Endothelial cell of umbilical vein (primary cell): ENCODE data around the gene SLC8A1. TPM values are rescaled to one million over a fixed set of nuclear protein-coding genes. Genes with fewer than 3 reads are reported as not detected.

Experiments
- BruUV-seq: library from RNA; stranded (reverse); fragments of 400-500 nt; replicated peaks from 2 replicates; lab custom pipeline; 2021; lab: Mats Ljungman, UMichigan
- CTCF ChIA-PET: fragments of 300-600, 350-600 bp; sonication (Branson Sonifier 250); formaldehyde crosslinking; loops from one replicate; lab custom pipeline; 2021; ENCODE audit warnings: antibody characterized with exemption, inconsistent platforms; lab: Charles Lee
- POLR2A ChIA-PET: fragments of 300-600, 350-600 bp; sonication (Branson Sonifier 250); formaldehyde crosslinking; loops from one replicate; lab custom pipeline; 2021; ENCODE audit warnings: antibody characterized with exemption, inconsistent platforms; lab: Charles Lee
- DNase-seq: peaks from one replicate; pipeline ENCODE4 v3.0.0-alpha.2; 2011; ENCODE audit warnings: low read depth, low spot score
- FAIRE-seq: peaks from 2 replicates; lab custom pipeline; 2011; peaks lifted over from hg19 to GRCh38; lab: Jason Lieb, UNC
- H2AFZ ChIP-seq: 2 replicates; pipeline ENCODE4 v1.6.0; 2012; ENCODE audit warnings: low read depth, low read length, control low read depth, inconsistent platforms
- H3K27ac ChIP-seq: 2 replicates; pipeline ENCODE4 v1.5.1; 2011; ENCODE audit warnings: low read depth, mild to moderate bottlenecking, control low read depth, low read length, moderate library complexity; ENCODE audit not compliant: insufficient read depth
- H3K27me3 ChIP-seq, 2 experiments: 2 replicates each; pipeline versions ENCODE4 v1.6.0 to v1.6.1; 2011; ENCODE audit warnings: low read length in 2 of 2, mixed read lengths in 1 of 2; ENCODE audit not compliant: control insufficient read depth in 2 of 2, insufficient read depth in 2 of 2
- H3K36me3 ChIP-seq, 2 experiments: 2 replicates in 1 of 2; 3 replicates in 1 of 2; pipeline ENCODE4 v1.5.1; 2011; ENCODE audit warnings: low read length in 2 of 2, mild to moderate bottlenecking in 1 of 2, moderate library complexity in 1 of 2; ENCODE audit not compliant: control insufficient read depth in 2 of 2, insufficient read depth in 2 of 2; ENCODE audit errors: extremely low read depth in 1 of 2
- H3K4me1 ChIP-seq: 3 replicates; pipeline ENCODE4 v1.5.1; 2011; ENCODE audit warnings: mild to moderate bottlenecking, low read length; ENCODE audit not compliant: control insufficient read depth, insufficient read depth; ENCODE audit errors: extremely low read depth
- H3K4me2 ChIP-seq: 2 replicates; pipeline ENCODE4 v1.6.1; 2011; ENCODE audit warnings: low read length, control low read depth, mixed read lengths; ENCODE audit not compliant: insufficient read depth
- H3K4me3 ChIP-seq, 3 experiments: fragments of 200-600 bp in 1 of 3; sonication (generic), shearing (Covaris generic) in 1 of 3; replicated peaks in 1 of 3; 2 replicates each; pipeline ENCODE4 v1.5.1; 2011 to 2016; ENCODE audit warnings: control low read depth in 3 of 3, low read length in 3 of 3, mild to moderate bottlenecking in 2 of 3, inconsistent platforms in 1 of 3, low read depth in 1 of 3, moderate library complexity in 1 of 3; ENCODE audit not compliant: insufficient read depth in 1 of 3
- H3K79me2 ChIP-seq: 2 replicates; pipeline ENCODE4 v1.6.0; 2012; ENCODE audit warnings: low read length, inconsistent platforms; ENCODE audit not compliant: control insufficient read depth, insufficient read depth
- H3K9ac ChIP-seq: replicated peaks from 2 replicates; pipeline ENCODE3; 2011; ENCODE audit warnings: low read length, control low read depth; ENCODE audit not compliant: insufficient read depth; ENCODE audit errors: extremely low read depth
- H3K9me1 ChIP-seq: replicated peaks from 3 replicates; pipeline ENCODE4 v1.6.0; 2011; ENCODE audit warnings: mild to moderate bottlenecking, low read length; ENCODE audit not compliant: control insufficient read depth, insufficient read depth; ENCODE audit errors: extremely low read depth
- H3K9me3 ChIP-seq: replicated peaks from 2 replicates; pipeline ENCODE4 v1.5.1; 2012; ENCODE audit warnings: low read length, inconsistent platforms; ENCODE audit not compliant: control insufficient read depth, insufficient read depth
- H4K20me1 ChIP-seq: replicated peaks from 2 replicates; pipeline ENCODE3; 2011; ENCODE audit warnings: mild to moderate bottlenecking, low read length; ENCODE audit not compliant: control insufficient read depth, insufficient read depth; ENCODE audit errors: extremely low read depth
- EZH2 ChIP-seq: IDR thresholded peaks from 2 replicates; pipeline ENCODE4 v1.6.1; 2012; ENCODE audit warnings: borderline replicate concordance, low read depth, mild to moderate bottlenecking, moderate library complexity, low read length, inconsistent platforms; ENCODE audit not compliant: severe bottlenecking
- FOS ChIP-seq: IDR thresholded peaks from 2 replicates; pipeline ENCODE4 v1.6.1; 2011; ENCODE audit warnings: mild to moderate bottlenecking, low read length, moderate library complexity, borderline replicate concordance; ENCODE audit not compliant: insufficient read depth
- GATA2 ChIP-seq: IDR thresholded peaks from 2 replicates; pipeline ENCODE4 v1.7.0; 2011; ENCODE audit warnings: low read depth, mild to moderate bottlenecking, moderate library complexity, mixed read lengths, low read length; ENCODE audit not compliant: insufficient read length, insufficient read depth
- JUN ChIP-seq: IDR thresholded peaks from 2 replicates; pipeline ENCODE4 v1.6.1; 2011; ENCODE audit warnings: borderline replicate concordance, low read depth; ENCODE audit not compliant: insufficient read length, insufficient read depth
- MAX ChIP-seq: IDR thresholded peaks from 2 replicates; pipeline ENCODE4 v1.6.1; 2011; ENCODE audit not compliant: insufficient read depth, insufficient read length
- MYC ChIP-seq: IDR thresholded peaks from one replicate; pipeline ENCODE4 v1.6.1; 2011; ENCODE audit warnings: mild to moderate bottlenecking, low read depth, low read length
- POLR2A ChIP-seq: IDR thresholded peaks from 2 replicates; pipeline ENCODE4 v1.6.1; 2012; ENCODE audit warnings: low read depth, mild to moderate bottlenecking, control low read depth, low read length
- POLR2AphosphoS5 ChIP-seq: IDR thresholded peaks from 2 replicates; pipeline ENCODE4 v1.6.1; 2012; ENCODE audit warnings: low read depth, mild to moderate bottlenecking, control low read depth, low read length, moderate library complexity; ENCODE audit not compliant: insufficient read depth
- dilution Hi-C: fragments of 300-500 bp; cut with MboI; formaldehyde crosslinking; loops from one replicate; pipeline ENCODE4 v1.15.0; 2019; ENCODE audit warnings: low sequenced_read_pairs; ENCODE audit not compliant: extremely low pct_ligation_motif_present
- intact Hi-C: fragments of 100-400 bp; cut with micrococcal nuclease; formaldehyde crosslinking; loops from one replicate; pipeline ENCODE4 v1.10.0; 2022
- polyA plus RNA-seq, 4 experiments: library from polyadenylated mRNA; depleted of rRNA in 3 of 4; stranded (reverse) in 3 of 4; unstranded in 1 of 4; fragments of >200 nt; gene quantifications; 2 replicates each; pipeline versions ENCODE4 v1.2.1 to v1.2.3, GENCODE V29; 2011 to 2012; ENCODE audit warnings: missing spikeins in 1 of 4
- total RNA-seq: library from RNA; stranded (reverse); gene quantifications from 2 replicates; pipeline ENCODE4 v1.2.3, GENCODE V29; 2021
- TF ChIP-seq, protein P1 (sequence below), 2 donors: IDR thresholded peaks; 1 replicate in 1 of 2; 2 replicates in 1 of 2; pipeline ENCODE4 v1.5.1; 2011; ENCODE audit warnings: low read length in 2 of 2, mild to moderate bottlenecking in 2 of 2, moderate library complexity in 2 of 2, control low read depth in 1 of 2, inconsistent platforms in 1 of 2, low read depth in 1 of 2; ENCODE audit not compliant: insufficient read depth in 1 of 2; ENCODE audit errors: extremely low read depth in 1 of 2

The SLC8A1 gene
- total and polyA plus RNA-seq, 2 donors (not counting 3 experiments of a cell fraction or from before 2014, with no cell fraction given): 0.19 to 1.8 TPM

DNA sequence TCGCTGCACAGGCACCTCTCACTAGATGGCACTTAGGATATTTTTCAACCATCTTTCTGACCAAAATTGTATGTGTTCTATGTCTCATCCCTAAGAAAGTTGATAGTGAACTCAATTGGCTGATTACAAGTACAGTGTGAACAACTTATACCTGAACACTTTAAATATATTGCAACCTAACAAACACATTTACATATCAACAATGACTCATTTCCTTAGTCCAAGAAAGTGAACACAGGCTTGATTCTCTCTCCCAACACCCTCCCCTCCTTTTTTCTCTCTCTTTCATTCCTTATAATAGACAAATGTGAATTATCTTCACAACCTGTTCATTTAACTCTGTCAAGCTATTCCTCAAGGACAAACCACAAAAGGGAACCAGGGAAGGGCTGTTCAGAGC, 192.0 kb downstream of the SLC8A1 start:
- Histone ChIP-seq H2AFZ (no peak overlapping the region), H3K9ac (no peak overlapping the region), H3K27me3 (no peaks in the 10 kb centered on the region), H3K4me2 (no peak overlapping the region), H3K9me3 (no peaks in the 10 kb centered on the region), H3K4me1 (no peaks in the 10 kb centered on the region), H3K79me2 (no peaks in the 10 kb centered on the region), H3K27ac (no peak overlapping the region), H3K9me1 (no peaks in the 10 kb centered on the region), H4K20me1 (no peaks in the 10 kb centered on the region), H3K36me3 (no peaks in the 10 kb centered on the region), H3K4me3 (no peak overlapping the region)
- ChIA-PET POLR2A (no interaction called here), CTCF (interaction anchor here (1.3 kb wide), 1 partner anchor 10 kb away, joined by 4 read pairs; no protein-coding TSS in a partner anchor)
- no peak for FAIRE-seq
- TF ChIP-seq MYC: no peak
- TF ChIP-seq POLR2A: no peak
- no peak for TF ChIP-seq JUN
- TF ChIP-seq GATA2: no peak
- TF ChIP-seq, protein P1, sequence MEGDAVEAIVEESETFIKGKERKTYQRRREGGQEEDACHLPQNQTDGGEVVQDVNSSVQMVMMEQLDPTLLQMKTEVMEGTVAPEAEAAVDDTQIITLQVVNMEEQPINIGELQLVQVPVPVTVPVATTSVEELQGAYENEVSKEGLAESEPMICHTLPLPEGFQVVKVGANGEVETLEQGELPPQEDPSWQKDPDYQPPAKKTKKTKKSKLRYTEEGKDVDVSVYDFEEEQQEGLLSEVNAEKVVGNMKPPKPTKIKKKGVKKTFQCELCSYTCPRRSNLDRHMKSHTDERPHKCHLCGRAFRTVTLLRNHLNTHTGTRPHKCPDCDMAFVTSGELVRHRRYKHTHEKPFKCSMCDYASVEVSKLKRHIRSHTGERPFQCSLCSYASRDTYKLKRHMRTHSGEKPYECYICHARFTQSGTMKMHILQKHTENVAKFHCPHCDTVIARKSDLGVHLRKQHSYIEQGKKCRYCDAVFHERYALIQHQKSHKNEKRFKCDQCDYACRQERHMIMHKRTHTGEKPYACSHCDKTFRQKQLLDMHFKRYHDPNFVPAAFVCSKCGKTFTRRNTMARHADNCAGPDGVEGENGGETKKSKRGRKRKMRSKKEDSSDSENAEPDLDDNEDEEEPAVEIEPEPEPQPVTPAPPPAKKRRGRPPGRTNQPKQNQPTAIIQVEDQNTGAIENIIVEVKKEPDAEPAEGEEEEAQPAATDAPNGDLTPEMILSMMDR (IDR thresholded peaks at IDR 0.05; ENCODE audit: extremely low read depth in 1 of 2, insufficient read depth in 1 of 2, low read depth in 1 of 2, low read length in 2 of 2): no peak
- no peak for TF ChIP-seq FOS
- no peak for TF ChIP-seq EZH2
- TF ChIP-seq POLR2AphosphoS5: no peak
- TF ChIP-seq MAX: no peak
- intact Hi-C loops: no loop called here
- dilution Hi-C loops: no loop called here
- BruUV-seq: no TSS peak
- no peak for DNase-seq
